IPS-15b (cell line): ENCODE results near the gene DOCK8.
"Not testable (repeated sequence)": the region's sequence is repeated elsewhere in the genome, so short reads cannot be mapped to it uniquely, and the experiment has no call there.

Experiments
- H3K27me3 ChIP-seq: one replicate; pipeline ENCODE4 v1.6.1; 2013; ENCODE audit warnings: low read length; ENCODE audit not compliant: control insufficient read depth, insufficient read depth
- H3K36me3 ChIP-seq: one replicate; pipeline ENCODE4 v1.6.1; 2013; ENCODE audit warnings: low read length; ENCODE audit not compliant: control insufficient read depth, insufficient read depth
- H3K4me1 ChIP-seq: one replicate; pipeline ENCODE4 v1.6.1; 2013; ENCODE audit warnings: mild to moderate bottlenecking, low read length; ENCODE audit not compliant: control insufficient read depth, insufficient read depth
- H3K4me3 ChIP-seq: one replicate; pipeline ENCODE4 v1.5.1; 2013; ENCODE audit warnings: low read depth, low read length
- H3K9ac ChIP-seq: one replicate; pipeline ENCODE4 v1.6.1; 2013; ENCODE audit warnings: low read depth, mild to moderate bottlenecking, low read length
- H3K9me3 ChIP-seq: one replicate; pipeline ENCODE4 v1.6.1; 2013; ENCODE audit warnings: mild to moderate bottlenecking, low read length; ENCODE audit not compliant: control insufficient read depth, insufficient read depth

Gene DOCK8

DNA sequence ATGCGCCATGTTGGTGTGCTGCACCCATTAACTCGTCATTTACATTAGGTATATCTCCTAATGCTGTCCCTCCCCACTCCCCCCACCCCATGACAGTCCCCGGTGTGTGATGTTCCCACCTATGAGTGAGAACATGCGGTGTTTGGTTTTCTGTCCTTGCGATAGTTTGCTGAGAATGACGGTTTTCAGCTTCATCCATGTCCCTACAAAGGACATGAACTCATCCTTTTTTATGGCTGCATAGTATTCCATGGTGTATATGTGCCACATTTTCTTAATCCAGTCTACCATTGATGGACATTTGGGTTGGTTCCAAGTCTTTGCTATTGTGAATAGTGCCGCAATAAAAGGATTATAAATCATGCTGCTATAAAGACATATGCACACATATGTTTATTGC lies 195.0 kb downstream of the DOCK8 start:
- not testable (repeated sequence) for H3K27me3 ChIP-seq, H3K36me3 ChIP-seq, H3K9ac ChIP-seq, H3K9me3 ChIP-seq, H3K4me1 ChIP-seq, H3K4me3 ChIP-seq

DNA sequence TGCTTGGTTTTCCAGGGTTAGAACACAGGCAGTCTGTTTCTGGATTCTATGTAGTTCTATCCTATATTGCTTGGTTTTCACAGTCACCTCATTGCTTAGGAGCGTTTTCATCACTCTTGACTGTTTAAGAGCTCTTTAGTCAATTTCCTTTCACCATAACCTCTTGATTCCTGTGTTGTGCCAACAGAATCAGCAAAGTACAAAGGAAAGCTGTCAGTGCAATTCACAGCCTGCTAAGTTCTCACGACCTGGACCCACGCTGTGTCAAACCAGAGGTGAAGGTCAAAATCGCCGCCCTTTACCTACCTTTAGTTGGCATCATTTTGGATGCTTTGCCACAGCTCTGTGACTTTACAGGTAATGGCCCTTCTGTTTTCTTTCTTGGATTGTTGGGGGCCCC lies 199.9 kb downstream of the DOCK8 start:
- Histone ChIP-seq H3K36me3 (no peaks in the 10 kb centered on the region), H3K9me3 (no peaks in the 10 kb centered on the region), H3K4me1 (no peaks in the 10 kb centered on the region), H3K27me3 (no peaks in the 10 kb centered on the region), H3K9ac (no peak overlapping the region), H3K4me3 (no peak overlapping the region)

DNA sequence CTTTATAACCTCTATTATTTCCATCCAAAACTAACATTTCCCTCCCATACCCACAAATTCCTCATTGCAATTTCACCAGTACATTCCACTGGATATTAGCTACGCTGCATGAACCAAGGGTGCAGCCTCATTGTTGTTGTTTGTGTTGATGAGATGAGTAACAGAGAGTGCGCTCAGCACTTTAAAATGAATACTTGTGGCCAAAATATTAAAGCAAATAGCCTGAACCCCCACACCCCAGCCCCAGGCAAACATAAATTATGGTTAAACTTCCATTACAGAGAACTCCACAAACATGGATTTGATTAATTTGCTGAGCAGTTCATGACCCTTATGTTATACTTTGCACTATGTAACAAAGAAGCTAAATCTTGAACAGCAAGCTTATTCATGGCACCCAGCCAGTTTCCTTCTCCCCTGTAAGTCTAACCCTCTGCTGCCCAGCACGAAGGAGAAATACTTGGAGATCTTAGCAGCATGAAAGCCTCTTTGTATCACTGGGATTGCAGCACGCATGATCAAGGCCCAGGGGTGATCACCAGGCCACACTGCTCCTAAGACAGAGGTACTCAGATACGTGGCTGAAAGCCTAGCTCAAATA lies 205.0 kb downstream of the DOCK8 start:
- Histone ChIP-seq H3K36me3 (no peaks in the 10 kb centered on the region), H3K9ac (no peak overlapping the region), H3K4me1 (no peaks in the 10 kb centered on the region), H3K4me3 (no peak overlapping the region), H3K27me3 (no peaks in the 10 kb centered on the region), H3K9me3 (no peaks in the 10 kb centered on the region)

DNA sequence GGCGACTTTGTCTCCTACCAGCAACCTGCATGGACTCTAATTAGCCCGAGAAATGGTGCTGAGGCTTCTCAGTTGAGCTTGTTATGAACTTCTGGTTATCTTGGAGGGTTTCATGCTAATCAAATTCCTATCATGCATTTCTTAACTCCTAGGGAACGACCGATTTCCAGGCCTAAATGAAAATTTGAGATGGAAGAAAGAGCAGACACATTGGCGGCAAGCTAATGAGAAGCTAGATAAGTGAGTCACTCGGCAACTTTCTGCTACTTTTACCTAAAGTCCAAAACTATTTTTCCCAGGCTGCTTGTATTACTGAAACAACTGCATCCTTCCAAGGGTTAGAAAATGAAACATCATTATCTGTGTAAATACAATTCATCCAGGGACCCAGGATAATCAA lies 207.2 kb downstream of the DOCK8 start:
- Histone ChIP-seq H3K9me3 (no peaks in the 10 kb centered on the region), H3K36me3 (no peaks in the 10 kb centered on the region), H3K27me3 (no peaks in the 10 kb centered on the region), H3K4me1 (no peaks in the 10 kb centered on the region), H3K4me3 (no peak overlapping the region), H3K9ac (no peak overlapping the region)

DNA sequence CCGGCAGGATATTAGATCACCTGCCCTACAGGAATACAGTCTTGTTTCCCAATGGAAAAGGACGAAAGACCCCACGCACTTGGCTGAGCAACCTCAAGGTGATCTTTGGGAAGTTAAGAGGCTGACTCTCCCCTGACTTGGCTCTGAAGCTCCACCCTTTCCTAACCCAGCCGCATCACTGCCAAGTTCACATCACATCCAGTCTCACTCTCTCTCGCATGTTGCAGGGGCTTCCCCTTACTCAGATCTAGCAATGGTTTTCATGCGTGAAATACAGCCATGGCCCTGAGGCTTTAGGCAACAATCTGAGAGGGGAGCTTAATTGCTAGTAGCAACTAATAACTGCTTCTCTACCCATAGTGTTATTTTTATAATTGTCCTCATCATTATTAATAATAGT lies 211.6 kb downstream of the DOCK8 start:
- Histone ChIP-seq H3K9me3 (no peaks in the 10 kb centered on the region), H3K27me3 (no peaks in the 10 kb centered on the region), H3K4me3 (no peak overlapping the region), H3K4me1 (no peaks in the 10 kb centered on the region), H3K9ac (no peak overlapping the region), H3K36me3 (no peaks in the 10 kb centered on the region)

DNA sequence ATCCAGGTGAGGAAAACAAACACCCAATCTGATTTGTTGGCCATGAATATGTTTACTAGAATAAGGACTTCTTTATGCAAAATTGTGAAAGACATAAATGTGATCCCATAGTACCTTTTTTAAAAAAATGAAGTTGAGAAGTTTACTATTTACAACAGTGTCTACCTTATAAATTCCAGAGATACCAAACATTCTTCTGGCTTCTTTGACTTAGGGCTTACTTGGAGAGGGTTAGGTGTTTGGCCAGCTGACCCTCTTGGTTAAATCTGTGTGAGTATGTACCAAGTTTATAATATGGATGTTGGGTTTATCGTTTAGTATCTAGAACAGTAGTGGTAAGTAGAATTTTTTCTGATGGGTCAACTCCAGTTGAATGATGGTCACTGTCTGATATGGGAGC lies 212.3 kb downstream of the DOCK8 start:
- no peak overlapping the region for H3K4me3 ChIP-seq
- no peaks in the 10 kb centered on the region for H3K9me3 ChIP-seq
- no peaks in the 10 kb centered on the region for H3K27me3 ChIP-seq
- no peaks in the 10 kb centered on the region for H3K4me1 ChIP-seq
- H3K36me3 ChIP-seq = no peaks in the 10 kb centered on the region
- H3K9ac ChIP-seq = no peak overlapping the region

DNA sequence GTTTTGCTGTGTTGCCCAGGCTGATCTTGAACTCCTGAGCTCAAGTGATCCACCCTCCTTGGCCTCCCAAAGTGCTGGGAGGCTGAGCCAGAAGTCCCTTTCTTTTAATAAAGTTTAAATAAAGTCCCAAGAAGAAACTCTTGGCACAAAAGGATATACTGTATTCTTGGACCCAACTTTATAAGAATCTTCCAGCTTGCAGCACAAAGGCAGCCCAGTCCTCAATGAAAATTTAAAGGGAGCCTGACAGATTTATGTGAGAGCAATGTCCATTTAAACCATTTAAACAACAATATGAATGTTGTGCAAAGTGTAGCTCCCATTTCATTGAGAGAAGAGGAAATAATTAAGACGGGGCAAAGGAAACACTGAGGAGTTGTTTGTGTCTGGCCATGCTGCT lies 217.0 kb downstream of the DOCK8 start:
- Histone ChIP-seq H3K4me1 (no peaks in the 10 kb centered on the region), H3K9ac (no peak overlapping the region), H3K27me3 (no peaks in the 10 kb centered on the region), H3K4me3 (no peak overlapping the region), H3K9me3 (no peaks in the 10 kb centered on the region), H3K36me3 (no peaks in the 10 kb centered on the region)

DNA sequence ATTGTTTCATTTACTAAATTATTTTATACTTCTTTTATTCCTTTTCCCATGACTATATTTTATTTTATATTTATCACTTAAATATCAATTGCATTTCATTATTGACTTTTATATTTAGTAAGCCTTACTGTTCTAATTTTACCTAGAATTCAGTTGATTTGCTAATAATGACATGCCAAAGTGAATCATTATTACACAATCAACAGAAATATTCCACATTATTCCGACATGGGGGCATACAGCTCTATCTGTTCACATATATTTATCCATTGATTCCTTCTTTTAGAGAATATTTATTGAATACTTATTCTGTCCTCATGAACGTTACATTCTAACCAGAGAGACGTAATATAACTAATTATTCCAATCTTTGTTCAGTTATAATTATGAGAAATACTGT lies 221.8 kb downstream of the DOCK8 start:
- Histone ChIP-seq H3K9me3 (no peaks in the 10 kb centered on the region), H3K4me1 (no peaks in the 10 kb centered on the region), H3K36me3 (no peaks in the 10 kb centered on the region), H3K27me3 (no peaks in the 10 kb centered on the region), H3K4me3 (no peak overlapping the region), H3K9ac (no peak overlapping the region)

DNA sequence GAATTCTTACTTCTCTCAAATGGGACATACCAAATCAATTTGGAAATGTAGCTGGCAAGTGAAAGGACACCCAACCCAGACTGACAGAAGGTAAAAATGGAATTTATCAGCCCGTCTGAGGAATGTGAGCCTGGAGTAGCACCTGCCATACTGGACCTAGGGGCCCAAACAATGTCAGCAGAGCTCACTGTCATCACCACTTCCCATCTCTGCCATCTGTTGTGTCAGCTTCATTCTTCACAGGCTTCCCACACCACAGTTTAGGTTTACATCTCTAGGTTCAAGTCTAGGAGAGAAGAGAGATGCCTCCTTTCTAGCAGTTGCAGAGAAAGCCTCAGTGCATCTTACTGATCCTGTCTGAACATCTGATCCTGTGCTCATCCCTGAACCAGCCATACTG lies 222.4 kb downstream of the DOCK8 start:
- no peaks in the 10 kb centered on the region for H3K36me3 ChIP-seq

DNA sequence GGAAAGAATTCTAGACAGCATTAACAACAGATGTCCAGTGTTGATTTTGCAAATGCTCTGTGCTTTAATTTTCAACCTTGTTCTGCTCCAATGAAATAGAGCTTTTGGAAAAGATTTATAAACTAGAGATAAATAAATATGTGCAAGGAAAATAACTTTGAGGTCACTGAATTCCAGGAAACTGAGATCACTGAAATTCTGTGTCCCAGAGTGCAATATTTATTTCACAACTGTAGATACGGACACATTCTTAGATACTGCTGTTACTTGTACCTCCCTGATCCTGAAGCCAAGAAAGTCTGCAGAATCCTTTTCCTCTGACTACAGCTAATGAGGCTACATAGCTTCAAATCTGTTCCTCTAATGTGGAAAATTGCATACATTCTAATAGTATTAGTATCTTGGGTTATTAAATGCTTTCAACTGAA lies 222.9 kb downstream of the DOCK8 start:
- Histone ChIP-seq H3K27me3 (no peaks in the 10 kb centered on the region), H3K4me1 (no peaks in the 10 kb centered on the region), H3K36me3 (no peaks in the 10 kb centered on the region), H3K9me3 (no peaks in the 10 kb centered on the region), H3K9ac (no peak overlapping the region), H3K4me3 (no peak overlapping the region)

More for the DNA sequence above, 222.4 kb downstream of the DOCK8 start:
- Histone ChIP-seq H3K4me1 (no peaks in the 10 kb centered on the region), H3K9ac (no peak overlapping the region), H3K9me3 (no peaks in the 10 kb centered on the region), H3K4me3 (no peak overlapping the region), H3K27me3 (no peaks in the 10 kb centered on the region)

DNA sequence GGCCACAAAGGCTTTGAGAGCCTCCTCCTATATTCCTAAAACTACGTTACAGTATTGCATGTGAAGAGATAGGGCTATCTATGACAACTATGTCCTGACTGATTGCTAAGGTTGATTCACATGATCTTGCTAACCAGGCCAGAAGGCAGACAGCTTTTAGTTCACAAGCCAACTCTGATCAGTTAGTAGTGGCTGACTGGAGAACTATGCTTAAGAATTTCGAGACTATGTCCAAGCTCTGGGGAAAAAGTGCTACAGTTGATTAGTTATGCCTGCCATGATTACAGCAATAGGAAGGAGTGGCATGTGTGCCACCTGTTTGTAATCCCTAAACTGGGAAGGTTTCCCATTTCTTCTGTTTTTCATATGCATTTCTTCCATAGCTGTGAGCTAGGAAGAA lies 223.4 kb downstream of the DOCK8 start:
- Histone ChIP-seq H3K9me3 (no peaks in the 10 kb centered on the region), H3K9ac (no peak overlapping the region), H3K4me3 (no peak overlapping the region), H3K27me3 (no peaks in the 10 kb centered on the region), H3K4me1 (no peaks in the 10 kb centered on the region), H3K36me3 (no peaks in the 10 kb centered on the region)

DNA sequence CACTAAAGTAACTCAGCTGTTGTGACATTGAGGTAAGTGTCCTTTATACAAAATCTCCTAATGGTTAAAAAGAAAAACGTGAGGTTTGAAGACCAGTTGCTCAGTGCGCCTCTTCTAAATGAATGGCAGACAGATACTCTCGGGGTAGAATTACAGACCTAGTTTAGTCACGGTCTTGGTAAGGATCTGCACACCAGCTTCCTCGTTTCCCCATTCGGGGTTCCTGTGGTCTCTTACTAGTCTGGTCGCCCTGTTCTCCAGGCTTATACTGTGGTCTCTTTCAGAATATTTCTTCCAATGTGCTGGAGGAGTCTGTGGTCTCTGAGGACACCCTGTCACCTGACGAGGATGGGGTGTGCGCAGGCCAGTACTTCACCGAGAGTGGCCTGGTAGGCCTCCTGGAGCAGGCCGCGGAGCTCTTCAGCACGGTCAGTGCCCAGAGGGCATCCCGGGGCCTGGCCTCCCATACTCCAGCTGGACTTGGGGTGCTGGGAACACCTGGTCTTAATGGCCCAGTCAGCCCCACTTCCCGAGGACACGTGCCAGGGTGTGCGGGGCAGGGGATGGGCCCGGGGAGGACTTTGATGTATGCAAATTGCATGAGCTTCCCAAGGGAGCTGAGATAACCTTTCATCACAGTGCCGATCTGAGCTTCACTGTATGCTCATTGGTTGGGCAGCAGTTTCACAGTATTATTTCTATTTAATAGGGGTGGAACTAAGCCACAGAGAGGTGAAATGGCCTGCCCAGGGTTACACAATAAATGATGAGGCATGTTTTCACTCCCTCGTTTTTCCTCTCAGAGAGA lies 224.5 kb downstream of the DOCK8 start:
- no peaks in the 10 kb centered on the region for H3K4me1 ChIP-seq
- H3K9me3 ChIP-seq = no peaks in the 10 kb centered on the region
- H3K36me3 ChIP-seq = no peaks in the 10 kb centered on the region

More for the DNA sequence above, 224.5 kb downstream of the DOCK8 start:
- no peaks in the 10 kb centered on the region for H3K27me3 ChIP-seq
- H3K4me3 ChIP-seq = no peak overlapping the region
- H3K9ac ChIP-seq = no peak overlapping the region
